HG03558 (cell line): ENCODE data around the gene VILL.
"Not testable (repeated sequence)": the region's sequence is repeated elsewhere in the genome, so short reads cannot be mapped to it uniquely, and the experiment has no call there.

Experiments
- ATAC-seq: cut with Tn5 transposase; IDR thresholded peaks from one replicate; pipeline ENCODE4 v1.9.1; 2021; ENCODE audit warnings: moderate number of reproducible peaks; ENCODE audit not compliant: unreplicated experiment; ENCODE audit errors: extremely low read depth

VILL gene

DNA sequence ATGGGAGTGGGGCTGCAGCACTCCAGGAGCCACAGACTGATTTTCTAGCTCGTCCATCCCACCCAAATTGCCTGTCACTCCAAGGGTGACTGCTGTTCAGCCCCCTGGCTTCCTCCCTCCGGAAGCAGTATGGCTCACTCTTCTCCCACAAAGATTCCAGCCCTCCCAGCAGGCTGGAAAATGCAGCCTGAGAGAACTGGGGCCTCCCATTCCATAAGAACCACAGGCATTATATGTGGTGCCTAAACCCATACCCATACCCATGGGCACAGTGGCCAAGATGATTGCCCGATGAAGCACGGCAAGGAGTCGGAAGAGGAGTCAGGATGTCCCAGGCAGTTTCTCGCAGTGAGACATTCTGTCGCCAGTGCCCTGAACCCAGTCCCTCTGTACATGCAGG lies 6.0 kb upstream of the VILL start:
- no peak for ATAC-seq

DNA sequence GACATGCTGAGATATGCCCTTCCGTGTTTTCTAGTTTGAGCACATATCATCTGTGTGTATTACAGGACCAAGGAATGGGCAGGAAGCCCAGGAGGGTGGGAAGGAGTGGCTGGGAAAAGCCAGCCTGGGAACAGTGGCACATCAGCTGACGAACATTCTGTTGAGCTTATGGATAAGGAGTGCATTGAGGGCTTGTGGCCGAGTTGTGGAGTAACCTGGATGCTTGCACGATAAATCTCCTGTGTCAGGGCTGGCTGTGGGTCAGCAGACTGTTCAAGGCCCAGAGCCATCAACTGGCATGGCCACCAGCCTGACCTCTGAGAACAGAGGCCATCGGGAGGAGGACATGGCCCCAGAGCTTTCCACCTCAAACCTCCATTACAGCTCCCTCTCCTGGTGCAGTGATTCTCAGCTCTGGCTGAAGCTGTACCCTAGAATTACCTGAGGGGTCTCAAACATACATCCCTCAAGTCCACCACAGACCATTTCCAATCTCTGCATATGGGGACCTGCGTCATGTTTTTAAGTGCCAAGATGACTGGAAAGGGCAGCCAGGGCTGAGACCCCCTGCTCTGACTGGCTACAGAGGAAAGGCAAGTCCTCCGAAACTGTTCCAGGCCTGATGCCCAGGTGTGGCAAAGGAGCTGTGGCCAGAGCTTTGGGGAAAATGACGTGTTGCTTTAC lies 4.8 kb upstream of the VILL start:
- ATAC-seq, result no peak

DNA sequence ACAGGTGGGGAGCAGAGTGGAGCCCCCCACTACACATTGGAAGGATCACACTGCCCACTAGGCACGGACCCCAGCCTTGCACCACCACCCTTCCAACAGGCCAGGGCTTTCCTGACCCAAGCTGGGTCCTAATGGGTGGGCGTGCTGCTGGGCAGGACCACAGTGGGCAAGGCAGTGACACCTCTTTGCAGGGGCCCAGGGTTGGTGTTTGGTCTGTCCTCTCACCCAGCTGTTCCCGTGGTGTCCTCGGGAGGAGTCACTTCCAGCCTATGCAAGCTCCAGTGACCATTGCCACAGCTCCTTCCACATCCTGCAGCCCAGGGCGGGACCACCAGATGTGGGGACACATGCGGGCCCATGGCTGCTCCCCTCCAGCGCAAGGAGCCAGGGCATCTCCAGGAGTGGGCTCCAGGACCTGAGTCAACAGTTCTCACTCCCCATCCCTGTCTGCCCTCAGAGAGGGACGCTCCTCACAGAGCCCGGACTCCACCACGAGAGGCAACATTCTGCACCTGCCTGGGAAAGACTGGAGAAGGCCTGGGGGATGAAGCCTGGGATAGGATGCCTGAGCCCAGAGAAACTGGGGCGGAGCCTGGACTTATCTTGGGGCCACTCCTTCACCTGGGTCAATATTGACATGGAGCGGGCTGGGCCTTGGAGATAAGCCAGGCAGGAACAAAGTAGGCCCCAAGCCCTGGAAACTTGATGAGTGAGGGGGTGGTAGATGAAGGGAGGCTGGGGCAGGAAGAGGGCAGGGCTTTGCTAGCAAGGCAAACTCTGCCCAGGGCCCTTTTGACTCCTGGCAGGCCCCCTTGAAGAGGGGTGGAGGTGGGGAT lies 3.9 kb upstream of the VILL start:
- ATAC-seq, result no peak

DNA sequence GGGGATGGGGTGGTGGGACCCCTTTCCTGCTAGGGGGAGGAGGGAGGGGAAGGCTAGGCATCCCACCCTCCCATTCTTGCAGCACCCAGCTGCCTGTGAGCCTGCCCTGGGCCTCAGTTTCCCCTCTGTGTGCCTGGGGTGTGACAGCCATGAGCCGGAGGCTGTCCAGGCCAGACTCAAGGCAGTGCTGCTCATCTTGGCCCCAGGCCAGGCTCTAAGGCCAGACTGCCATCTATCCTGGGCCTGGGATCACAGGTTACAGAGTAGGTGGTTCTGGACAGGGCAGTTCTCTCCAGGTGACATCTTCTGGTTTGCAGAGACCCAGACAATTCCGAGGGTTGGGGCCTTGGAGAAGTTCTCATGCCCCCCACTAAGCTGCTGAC lies 3.3 kb upstream of the VILL start:
- no peak for ATAC-seq

DNA sequence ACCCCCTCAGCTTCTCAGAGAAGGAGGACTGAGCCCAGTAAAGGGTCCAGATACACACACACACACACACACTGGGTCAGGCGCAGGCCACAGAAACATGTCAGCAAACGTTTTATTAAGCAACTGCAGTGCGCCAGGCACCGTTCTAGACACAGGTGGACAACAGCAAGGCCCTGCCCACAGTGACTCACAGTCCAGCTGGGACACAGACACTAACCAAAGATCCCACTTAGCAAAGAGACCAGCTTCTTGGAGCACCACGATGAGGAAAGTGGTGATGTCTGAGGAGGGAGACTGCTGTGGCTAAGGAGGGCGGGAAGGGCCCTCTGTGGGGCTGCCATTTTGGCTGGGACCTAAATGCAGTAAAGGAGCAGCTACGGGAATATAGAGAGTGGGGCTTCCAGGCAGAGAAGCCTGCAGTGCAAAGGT lies 2.8 kb upstream of the VILL start:
- no peak for ATAC-seq

DNA sequence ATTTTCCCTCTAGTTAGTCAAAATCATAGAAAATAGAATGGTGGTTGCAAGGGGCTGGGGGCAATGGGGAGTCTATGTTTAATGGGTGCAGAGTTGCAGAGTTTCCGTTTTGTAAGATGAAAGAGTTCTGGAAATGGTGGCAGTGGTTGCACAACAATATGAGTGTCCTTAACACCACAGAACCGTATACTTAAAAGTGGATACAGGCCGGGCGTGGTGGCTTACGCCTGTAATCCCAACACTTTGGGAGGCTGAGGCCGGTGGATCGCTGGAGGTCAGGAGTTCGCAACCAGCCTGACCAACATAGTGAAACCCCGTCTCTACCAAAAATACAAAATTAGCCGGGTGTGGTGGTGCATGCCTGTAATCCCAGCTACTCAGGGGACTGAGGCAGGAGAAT lies 2.2 kb upstream of the VILL start:
- not testable (repeated sequence) for ATAC-seq

DNA sequence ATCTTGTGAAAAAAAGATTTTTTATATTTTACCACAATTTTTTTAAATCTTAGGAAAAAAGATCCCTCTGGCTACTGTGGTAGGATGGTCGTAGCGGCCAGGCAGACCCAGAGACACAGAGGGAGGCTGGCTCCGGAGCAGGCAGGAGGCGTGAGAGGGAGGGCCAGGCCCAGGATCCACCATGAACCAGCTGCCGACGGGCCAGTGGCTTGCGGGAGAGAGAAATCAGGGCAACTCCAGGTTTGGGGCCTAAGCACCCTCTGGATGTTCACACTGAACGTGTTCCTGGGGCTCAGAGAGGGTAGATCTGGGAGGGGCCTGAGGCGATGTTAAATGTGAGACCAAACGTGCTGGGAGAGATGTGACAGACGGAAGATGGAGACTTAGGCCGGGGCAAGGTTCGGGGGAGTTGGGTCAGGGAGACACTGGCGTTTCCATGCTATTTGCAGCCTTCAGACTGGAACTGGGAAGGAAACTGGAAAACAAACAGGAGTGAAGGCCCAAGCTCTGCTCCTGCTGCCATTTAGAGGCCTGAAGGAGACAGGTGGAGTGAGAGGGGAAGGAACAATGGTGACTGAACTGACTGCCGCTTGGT lies 1.6 kb upstream of the VILL start:
- ATAC-seq, result no peak

DNA sequence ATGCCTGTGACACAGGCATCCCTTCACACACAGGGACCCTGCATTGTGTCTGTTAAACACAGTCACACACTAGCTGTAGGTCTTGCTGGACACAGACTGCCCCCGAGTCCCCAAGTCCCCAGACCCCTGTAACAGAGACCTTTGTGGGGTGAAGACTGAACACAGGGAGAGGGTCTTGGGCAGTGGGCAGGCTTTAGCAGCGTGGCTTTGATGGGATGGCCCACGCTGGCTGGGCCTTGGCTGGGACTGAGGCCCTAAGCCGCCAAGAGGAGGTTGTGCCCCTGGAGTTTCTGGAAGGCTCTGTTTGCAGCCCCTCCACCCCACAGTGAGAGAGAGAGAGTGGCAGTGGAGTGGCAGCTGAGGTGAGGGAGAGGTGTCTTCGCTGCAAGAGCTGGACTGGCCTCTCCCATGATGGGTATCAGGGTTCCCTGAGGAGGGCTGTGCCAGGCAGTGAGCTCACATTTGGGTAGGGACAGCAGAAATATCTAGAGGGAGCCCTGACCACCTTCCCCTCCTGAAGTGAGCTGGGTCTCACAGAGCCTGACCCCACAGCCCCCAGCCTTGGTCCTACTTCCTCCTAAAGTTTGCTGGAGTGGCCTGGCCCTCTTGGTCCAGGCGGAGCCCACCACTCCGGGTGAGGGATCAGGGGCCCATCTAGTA lies 635 bp upstream of the VILL start:
- no peak for ATAC-seq

DNA sequence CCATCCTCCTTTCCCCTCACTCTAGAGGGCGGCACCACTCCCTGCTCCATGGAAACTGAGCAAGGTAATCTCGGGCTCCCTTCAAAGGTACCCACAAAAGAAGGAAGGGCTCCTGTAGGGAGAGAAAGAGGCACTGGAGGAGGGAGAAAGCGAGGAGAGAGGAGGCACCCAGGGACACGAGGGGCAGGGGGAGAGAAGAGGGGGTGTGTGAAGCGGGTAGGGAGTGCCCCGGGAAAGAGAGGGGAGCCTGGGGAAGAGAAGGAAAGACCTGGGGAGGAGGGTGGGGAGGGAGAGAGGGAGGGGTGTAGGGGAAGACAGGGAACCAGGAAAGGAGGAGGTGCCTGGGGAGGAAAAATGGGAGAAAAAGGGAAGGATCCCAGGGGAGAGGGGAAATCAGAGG lies 523 bp downstream of the VILL start:
- ATAC-seq, result no peak

DNA sequence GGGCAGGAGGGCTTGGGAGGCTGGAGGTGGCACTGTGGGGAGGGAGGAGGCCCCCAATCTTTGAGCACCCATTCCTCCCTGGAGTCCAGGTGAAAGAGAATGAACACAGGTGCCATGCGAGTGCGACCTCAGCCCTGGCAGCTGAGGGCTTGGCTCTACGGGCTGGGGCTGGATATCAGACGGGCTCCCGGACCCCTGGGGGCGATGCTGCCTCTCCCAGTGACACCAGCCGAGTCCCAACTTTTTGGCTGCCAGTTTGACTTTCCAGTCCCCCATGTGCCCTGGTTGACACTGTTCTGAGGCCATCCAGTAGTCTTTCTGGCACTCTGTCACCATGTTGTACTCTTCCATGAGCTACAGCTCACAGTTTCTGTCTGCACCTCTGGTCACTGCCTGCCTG lies 1.2 kb downstream of the VILL start:
- no peak for ATAC-seq

DNA sequence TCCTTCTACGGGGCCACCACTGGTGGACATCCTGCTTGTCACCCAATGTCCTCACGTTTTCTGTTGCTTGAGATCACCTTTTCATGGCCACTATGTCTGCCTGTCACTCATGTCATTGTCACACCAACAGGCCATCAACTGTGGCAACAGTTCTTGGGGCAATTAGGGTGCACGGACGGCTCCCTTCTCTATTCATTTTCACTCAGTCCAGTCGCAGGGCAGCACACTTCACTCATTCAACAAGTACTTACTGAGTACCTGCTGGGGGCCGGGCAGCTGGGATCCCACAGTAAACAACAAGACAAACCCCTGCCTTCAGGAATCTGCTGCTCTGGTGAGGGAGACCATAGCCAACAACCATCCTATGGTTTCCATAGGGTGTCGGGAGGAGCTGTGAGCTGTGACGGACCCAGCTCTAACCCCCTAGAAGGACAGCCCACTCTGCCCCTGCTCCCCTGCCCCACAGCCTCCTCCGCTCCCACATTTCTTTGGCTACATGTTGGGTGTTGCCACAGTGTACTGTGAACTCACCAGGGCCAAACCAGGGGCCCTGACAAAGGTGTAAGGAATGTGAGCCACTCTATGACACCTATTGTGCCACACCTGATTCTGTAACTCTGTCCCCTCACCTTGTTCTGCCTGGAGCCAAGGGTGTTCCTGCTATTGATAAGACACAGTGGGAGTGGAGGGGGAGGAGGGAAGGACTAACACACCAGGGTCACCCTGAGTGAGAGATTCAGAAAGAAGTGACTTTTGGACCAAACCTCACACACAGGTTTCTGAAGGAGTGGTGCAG lies 1.9 kb downstream of the VILL start:
- ATAC-seq, result no peak

DNA sequence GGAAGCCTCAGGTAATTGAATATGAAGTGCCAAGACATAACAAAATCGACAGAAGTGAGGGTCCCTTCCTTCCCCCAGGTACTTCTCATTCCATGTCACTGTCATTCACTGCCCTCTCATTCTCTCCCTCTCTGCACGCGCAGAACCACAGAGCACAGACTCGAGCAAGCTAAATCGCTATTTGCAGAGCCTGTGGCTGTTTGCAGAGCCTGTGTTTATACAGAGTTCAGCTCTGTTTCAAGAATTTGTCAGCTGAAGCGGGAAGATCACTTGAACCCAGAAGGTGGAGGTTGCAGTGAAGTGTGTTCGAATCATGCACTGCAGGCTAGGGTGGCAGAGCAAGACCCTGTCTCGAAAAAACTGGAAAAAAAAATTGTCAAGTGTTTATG lies 2.5 kb downstream of the VILL start:
- ATAC-seq, result no peak

DNA sequence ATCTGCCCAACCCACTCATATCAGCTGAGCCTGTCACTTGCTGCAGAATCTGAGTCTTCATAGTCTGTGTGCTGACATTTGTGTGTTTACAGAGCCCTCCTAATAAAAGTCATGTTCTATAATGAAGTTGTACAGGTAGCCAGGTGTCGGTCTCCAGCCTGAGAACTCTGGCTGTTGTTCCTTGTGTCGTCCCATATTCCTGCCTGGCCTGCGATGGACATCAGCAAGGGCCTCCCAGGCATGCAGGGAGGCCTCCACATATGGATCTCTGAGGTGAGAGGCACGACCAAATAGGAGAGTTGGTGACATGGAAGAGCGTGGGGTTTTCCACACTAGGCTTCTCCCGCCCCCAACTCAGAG lies 2.9 kb downstream of the VILL start:
- no peak for ATAC-seq

DNA sequence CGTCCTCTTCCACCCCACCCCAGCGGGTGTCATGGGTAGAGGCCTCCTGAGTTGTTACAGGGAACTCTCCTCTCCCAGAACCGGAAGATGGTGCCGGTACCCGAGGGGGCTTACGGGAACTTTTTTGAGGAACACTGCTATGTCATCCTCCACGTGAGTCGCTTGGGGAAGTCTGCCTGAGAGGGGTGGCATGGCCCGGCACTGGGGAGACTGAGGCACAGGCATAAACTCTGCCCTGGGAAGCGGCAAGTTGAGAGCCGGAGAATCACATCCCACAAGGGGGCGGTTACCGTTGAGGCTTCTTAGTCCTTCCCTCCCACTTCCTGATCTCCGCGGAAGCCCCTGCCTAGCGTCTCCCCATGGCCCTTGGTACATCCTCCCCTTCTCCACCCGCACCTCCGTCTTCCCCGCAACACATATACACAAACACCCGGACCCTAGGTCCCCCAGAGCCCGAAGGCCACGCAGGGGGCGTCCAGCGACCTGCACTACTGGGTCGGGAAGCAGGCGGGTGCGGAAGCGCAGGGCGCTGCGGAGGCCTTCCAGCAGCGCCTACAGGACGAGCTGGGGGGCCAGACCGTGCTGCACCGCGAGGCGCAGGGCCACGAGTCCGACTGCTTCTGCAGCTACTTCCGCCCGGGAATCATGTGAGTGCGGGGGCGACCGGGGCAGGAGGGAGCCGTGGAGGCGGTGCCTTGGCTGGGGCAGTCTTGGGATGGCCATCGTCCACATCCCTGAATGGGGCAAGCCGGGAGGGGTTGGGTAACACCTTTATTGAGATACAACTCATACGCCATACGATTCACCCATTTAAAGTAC lies 3.4 kb downstream of the VILL start:
- ATAC-seq, result peak; percentile 32

DNA sequence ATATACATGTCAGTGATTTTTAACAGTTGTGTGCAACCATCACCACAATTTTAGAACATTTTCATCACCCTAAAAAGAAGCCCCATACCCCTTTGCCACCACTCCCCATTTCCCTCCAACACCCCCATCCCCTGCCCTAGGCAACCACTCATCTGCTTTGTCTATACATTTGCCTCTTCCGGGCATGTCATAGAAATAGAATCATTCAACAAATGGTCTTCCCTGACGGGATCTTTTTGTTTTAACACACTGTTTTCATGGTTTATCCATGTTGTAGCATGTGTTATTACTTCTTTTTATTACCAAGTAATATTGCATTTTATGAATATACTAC lies 4.0 kb downstream of the VILL start:
- ATAC-seq, result no peak

DNA sequence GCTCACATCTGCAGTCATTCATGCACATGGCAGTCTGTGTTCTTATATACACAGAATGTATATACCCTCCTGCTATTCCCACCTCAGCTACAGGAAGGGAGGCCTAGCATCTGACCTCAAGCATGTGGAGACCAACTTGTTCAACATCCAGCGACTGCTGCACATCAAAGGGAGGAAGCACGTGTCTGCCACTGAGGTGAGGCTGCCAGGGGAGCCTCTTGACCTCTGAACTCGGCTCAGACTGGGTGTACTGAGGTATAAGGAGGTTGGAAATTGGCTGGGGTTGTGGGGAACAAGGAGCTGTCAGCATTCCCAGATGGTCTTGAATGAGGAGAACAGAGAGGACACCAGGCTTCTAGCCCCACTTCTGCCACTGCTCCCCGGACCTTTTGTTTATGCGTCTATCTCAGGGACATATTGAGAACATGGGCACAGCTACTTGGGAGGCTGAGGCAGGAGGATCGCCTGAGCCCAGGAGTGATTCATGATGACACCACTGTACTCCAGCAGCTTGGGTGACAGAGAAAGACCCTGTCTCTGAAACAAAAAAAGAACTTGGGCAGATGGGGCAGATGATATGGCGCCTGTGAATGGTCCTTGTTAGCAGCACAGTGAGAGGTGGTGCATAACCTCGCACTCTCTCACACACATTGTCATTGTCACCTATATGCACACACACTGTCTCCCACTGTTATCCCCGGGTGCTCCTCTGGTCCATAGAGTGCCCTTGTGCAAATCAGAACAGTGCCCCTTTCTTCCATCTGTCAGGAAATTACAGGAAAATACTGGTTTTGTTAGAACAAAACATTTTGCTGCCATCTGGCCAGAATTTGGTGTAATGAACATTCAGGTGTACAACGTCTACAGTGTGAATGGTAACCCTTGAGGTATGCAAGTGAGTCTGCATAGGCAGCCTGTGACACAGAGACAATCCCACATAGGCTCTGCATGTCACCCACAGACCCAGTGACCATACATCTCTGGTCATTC lies 5.4 kb downstream of the VILL start:
- ATAC-seq, result no peak

DNA sequence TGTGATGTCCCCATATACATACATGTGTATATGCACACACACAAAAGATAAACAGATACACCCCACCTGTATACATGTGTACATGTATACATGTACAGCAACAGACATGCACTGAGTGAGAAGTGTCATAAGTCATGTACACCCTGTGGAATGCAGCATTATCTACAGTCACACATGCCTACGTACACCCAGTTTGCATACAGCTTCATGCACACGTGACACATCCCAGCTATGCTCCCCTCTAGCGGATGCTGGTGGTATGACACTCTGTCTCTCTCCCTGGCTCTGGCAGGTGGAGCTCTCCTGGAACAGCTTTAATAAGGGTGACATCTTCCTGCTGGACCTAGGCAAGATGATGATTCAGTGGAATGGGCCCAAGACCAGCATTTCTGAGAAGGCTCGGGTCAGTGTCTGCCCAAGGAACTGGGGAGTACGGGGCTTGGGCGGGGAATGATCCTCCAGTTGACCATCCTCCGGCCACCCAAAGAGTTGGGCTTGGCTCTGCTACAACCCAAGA lies 6.3 kb downstream of the VILL start:
- ATAC-seq, result peak; percentile 37

DNA sequence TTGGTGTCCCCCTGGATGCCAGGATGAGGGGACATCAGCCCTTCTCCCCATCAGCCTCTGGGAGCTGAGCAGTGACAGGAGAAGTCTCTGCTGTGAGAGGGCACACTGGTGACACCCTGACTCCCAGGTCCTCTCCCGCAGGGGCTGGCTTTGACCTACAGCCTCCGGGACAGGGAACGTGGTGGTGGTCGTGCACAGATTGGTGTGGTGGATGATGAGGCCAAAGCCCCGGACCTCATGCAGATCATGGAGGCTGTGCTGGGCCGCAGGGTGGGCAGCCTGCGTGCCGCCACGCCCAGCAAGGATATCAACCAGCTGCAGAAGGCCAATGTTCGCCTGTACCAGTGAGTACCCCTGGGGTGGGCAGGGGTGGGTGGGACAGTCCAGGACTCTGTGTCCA lies 6.8 kb downstream of the VILL start:
- ATAC-seq, result no peak
